Glutamatergic neuron (in vitro differentiated cells): ENCODE results near the gene HEPACAM. TPM values are rescaled to one million over a fixed set of nuclear protein-coding genes. Genes with fewer than 3 reads are reported as not detected.

Experiments
- DNase-seq: peaks from one replicate; pipeline ENCODE4 v3.0.0; 2022
- H3K27ac Mint-ChIP-seq: one replicate; pipeline ENCODE4 v1.8.0; 2020; ENCODE audit warnings: mild to moderate bottlenecking, mixed read lengths, inconsistent platforms; ENCODE audit not compliant: unreplicated experiment
- H3K27me3 Mint-ChIP-seq: one replicate; pipeline ENCODE4 v1.8.0; 2020; ENCODE audit warnings: mild to moderate bottlenecking, moderate library complexity, mixed read lengths, inconsistent platforms; ENCODE audit not compliant: unreplicated experiment
- H3K36me3 Mint-ChIP-seq: one replicate; pipeline ENCODE4 v1.8.0; 2020; ENCODE audit warnings: mild to moderate bottlenecking, mixed read lengths, inconsistent platforms; ENCODE audit not compliant: unreplicated experiment
- H3K4me1 Mint-ChIP-seq: one replicate; pipeline ENCODE4 v1.8.0; 2020; ENCODE audit warnings: mild to moderate bottlenecking, low read depth, mixed read lengths, inconsistent platforms; ENCODE audit not compliant: unreplicated experiment
- H3K4me3 Mint-ChIP-seq: one replicate; pipeline ENCODE4 v1.8.0; 2020; ENCODE audit warnings: mild to moderate bottlenecking, mixed read lengths, inconsistent platforms; ENCODE audit not compliant: unreplicated experiment
- H3K9me3 Mint-ChIP-seq: one replicate; pipeline ENCODE4 v1.8.0; 2020; ENCODE audit warnings: mild to moderate bottlenecking, moderate library complexity, mixed read lengths, inconsistent platforms; ENCODE audit not compliant: unreplicated experiment
- CTCF ChIP-seq: fragments of 200-600 bp; sonication (generic); IDR thresholded peaks from one replicate; pipeline ENCODE4 v1.5.0; 2021; ENCODE audit not compliant: partially characterized antibody, unreplicated experiment
- total RNA-seq: library from RNA; stranded (reverse); fragmentation: NEBNext Ultra II Directional; extraction: Animal tissue kit (Norgen Biotek cat#: 25700); gene quantifications from one replicate; pipeline ENCODE4 v1.2.1, GENCODE V29; 2021; ENCODE audit not compliant: unreplicated experiment

The HEPACAM gene
- total RNA-seq, 1 donor from 2014 or later: not detected

GRCh38 chr11:124884869-124885479 is 50.9 kb downstream of the HEPACAM start:
- Mint-ChIP-seq H3K9me3 (no peaks in the 10 kb centered on the region), H3K27me3 (peaks cover 10% of the 10 kb centered on the region), H3K4me1 (peaks cover 2% of the 10 kb centered on the region), H3K27ac (no peak overlapping the region), H3K36me3 (peaks cover 5% of the 10 kb centered on the region), H3K4me3 (no peak overlapping the region)
- DNase-seq: no peak
- TF ChIP-seq CTCF: no peak

GRCh38 chr11:124884340-124884739 is 51.5 kb downstream of the HEPACAM start:
- Mint-ChIP-seq H3K27me3 (peaks cover 8% of the 10 kb centered on the region), H3K9me3 (no peaks in the 10 kb centered on the region), H3K4me3 (no peak overlapping the region), H3K36me3 (peaks cover 5% of the 10 kb centered on the region), H3K4me1 (peaks cover 2% of the 10 kb centered on the region), H3K27ac (no peak overlapping the region)
- no peak for DNase-seq
- no peak for TF ChIP-seq CTCF

- no peak for TF ChIP-seq CTCF
- Mint-ChIP-seq H3K4me1 (peaks cover 2% of the 10 kb centered on the region), H3K4me3 (no peak overlapping the region), H3K27ac (no peak overlapping the region), H3K9me3 (no peaks in the 10 kb centered on the region), H3K36me3 (peaks cover 5% of the 10 kb centered on the region), H3K27me3 (peaks cover 11% of the 10 kb centered on the region)
- DNase-seq: no peak
Measured at GRCh38 chr11:124882339-124883071, 53.3 kb downstream of the HEPACAM start.

GRCh38 chr11:124880958-124881357 is 54.9 kb downstream of the HEPACAM start:
- DNase-seq: no peak
- peaks cover 10% of the 10 kb centered on the region for H3K27me3 Mint-ChIP-seq
- no peak for TF ChIP-seq CTCF
- no peaks in the 10 kb centered on the region for H3K9me3 Mint-ChIP-seq
- H3K4me3 Mint-ChIP-seq: no peak overlapping the region
- H3K27ac Mint-ChIP-seq: no peak overlapping the region
- H3K4me1 Mint-ChIP-seq: peaks cover 2% of the 10 kb centered on the region
- peaks cover 5% of the 10 kb centered on the region for H3K36me3 Mint-ChIP-seq

- Mint-ChIP-seq H3K27me3 (peaks cover 10% of the 10 kb centered on the region), H3K4me1 (peaks cover 2% of the 10 kb centered on the region), H3K9me3 (peaks cover 1% of the 10 kb centered on the region)
Measured at GRCh38 chr11:124880290-124880611, 55.6 kb downstream of the HEPACAM start.

More at GRCh38 chr11:124880290-124880611, 55.6 kb downstream of the HEPACAM start:
- TF ChIP-seq CTCF: no peak
- Mint-ChIP-seq H3K36me3 (peaks cover 5% of the 10 kb centered on the region), H3K4me3 (no peak overlapping the region), H3K27ac (no peak overlapping the region)
- no peak for DNase-seq
